Measurements from ENCODE around the gene SHISAL2B.
"Not testable (repeated sequence)": the region's sequence is repeated elsewhere in the genome, so short reads cannot be mapped to it uniquely, and the experiment has no call there.

SHISAL2B gene

GRCh38 chr5:64690417-64691151 is at the start of gene SHISAL2B:
Gene SHISAL2B (plus strand): TSS chr5:64690503. CDS start chr5:64690624, 121 bp downstream.
- DNase-seq, result no peak

DNA sequence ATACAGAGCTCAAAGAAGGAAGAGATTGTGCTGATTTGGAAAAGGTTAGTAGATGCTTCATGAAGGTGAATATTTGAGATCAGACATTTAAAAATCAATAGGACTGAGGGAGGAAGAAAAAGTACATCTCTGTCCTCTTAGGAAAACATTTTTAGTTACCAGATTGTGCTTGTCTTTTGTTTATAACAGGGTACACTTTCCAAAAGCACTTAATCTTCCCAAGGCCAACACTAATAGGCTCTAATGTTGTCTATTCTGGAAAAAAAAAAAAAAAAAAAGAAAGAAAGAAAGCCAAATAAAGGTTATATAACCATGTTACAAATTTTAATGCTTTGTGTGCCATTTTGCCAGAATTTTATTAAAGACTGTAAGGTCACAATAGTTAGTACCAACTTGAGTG is 45.5 kb upstream of the SHISAL2B start:
- no peak for DNase-seq

GRCh38 chr5:64646169-64646568 is 44.1 kb upstream of the SHISAL2B start:
- DNase-seq, result no peak

DNA sequence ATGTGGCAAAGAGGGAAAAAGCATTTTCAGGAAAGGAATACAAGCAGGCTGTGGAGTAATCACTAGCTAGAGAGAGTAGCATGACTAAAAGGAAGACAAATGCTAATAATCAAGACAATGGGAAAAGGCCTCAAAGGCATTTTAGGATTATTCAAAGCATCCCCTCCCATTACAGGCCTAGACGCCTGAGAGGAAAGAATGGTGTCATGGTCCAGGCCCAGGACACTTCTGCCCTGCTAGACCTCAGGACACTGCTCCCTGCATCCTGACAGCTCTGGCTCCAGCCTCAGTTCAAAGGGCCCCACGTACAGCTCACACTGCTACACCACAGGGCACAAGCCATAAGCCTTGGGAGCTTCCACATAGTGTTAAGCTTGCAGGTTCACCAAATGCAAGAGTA is 40.8 kb upstream of the SHISAL2B start:
- DNase-seq, result no peak

DNA sequence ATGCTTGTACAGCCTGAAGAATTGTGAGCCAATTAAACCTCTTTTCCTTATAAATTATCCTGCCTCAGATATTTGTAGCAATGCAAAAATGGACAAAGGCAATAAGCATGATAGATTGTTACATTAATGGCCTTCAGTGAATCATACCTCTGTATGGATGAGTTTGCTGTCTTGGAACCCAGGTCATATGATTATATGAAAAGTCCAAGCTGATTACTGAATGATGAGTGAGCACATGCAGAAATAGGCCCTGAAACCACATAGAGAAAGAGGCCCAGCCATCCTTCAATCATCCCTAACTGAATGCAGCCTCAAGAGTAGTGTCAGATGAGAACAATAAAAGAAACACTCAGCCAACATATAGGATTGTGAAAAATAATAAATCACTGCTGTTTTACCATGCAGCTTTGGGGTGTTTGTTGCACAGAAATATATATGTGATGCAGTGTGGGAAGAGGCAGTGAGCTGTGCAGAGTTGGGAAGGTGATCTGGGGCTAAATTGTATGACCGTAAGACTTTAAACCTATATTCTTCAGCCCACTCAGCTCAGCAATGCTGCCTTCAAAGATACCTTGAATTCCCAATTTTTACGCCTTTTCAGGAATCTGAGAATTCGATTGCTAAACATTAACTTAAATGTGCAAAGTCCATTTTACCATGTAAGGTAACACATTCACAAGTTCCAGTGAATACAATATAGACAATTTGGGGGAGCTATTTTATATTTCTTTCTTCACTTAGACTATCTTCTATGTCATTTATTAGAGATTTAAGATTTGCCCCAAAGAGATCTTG is 36.3 kb upstream of the SHISAL2B start:
- DNase-seq, result no peak

DNA sequence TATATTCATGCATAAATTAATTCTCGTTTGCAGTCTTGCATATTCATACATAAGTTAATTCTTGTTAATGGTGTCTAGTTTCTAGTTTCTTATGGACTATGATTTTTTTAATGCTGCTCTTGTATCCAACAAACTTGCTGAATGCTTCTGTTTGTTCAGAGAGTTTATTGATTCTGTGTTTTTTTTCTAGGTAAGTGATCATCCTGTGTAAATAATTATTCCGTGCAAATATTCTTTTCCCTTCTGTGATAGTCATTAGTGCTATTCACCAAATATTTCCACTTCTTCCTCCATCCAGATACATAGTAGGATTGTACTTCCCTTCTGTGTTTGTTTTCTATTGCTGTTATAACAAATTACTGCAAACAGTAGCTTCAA is 35.8 kb upstream of the SHISAL2B start:
- DNase-seq, result no peak

DNA sequence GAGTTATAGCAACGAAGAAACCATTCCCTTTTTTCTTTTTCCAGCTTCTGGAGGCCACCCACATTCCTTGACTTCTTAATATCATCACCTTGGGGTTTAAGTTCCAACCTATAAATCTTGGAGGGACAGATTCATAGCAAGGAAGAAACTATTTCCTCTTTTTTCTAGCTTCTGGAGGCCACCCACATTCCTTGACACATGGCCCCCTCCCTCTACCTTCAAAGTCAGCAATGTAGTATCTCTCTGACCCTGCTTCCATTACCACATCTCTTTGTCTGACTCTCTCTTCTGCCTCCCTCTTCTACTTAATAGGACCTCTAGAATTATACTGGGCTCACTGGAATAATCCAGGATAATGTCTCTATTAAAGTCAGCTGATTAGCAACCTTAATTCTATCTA is 34.7 kb upstream of the SHISAL2B start:
- no peak for DNase-seq

GRCh38 chr5:64659289-64659688 is 31.0 kb upstream of the SHISAL2B start:
- no peak for DNase-seq

- DNase-seq, result not testable (repeated sequence)
These were observed 27.1 kb upstream of the SHISAL2B start for GRCh38 chr5:64663181-64663580.

DNA sequence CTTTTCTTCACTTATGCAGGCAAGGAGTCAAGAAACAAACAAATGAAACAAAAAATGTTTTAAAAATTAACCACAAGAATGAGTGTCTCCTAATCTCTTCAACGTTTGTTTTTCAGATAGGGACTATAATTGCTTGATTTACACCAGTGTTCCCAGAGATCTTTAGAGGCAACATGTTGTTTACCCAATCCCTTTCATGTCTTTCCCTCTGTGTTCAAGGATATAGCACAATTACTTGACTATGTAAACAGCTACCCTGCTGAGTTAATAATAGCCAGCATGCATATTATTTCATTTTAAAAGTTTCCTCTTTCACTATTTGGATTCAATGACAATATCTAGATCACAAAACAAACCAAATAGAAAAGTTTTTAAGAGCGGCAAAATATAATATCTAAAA is 25.1 kb upstream of the SHISAL2B start:
- no peak for DNase-seq

DNA sequence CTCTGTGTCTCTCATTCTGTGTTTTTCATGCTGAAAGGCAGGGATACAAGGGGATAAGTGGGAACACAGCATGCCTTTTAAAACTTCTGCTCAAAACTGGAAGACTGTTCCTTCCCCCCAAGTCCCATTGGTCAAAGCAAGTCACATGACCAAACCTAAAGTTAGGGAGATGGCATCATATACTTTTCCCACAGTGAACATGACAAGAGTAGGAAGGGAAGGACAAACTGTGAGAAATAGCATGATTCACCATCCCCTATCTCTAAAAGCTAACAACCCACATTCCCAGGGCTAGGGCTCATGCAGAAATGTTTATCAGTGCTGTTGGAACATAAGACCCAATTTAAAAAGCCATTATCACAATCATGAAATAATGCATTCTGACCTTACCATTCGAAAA is 24.2 kb upstream of the SHISAL2B start:
- no peak for DNase-seq

DNA sequence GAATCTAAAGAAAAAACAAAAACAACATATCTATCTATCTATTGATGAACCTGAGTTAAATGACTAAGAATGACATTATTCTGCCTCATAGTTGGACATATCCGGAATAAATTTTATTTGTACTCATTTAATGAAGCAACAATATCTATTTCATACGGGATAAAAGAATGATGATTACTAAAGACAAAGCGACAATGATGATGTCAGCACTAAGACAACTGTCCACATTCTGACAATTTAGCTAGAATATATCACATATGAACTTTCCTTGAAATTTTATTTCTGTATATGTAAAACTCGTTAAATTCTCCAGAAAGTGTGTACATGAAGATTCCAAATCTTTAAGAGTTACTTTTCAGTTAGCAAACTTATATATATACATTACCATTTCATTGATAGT is 23.2 kb upstream of the SHISAL2B start:
- DNase-seq, result no peak

- no peak for DNase-seq
These were observed 20.0 kb upstream of the SHISAL2B start for GRCh38 chr5:64670277-64670676.

GRCh38 chr5:64671678-64672077 is 18.6 kb upstream of the SHISAL2B start:
- no peak for DNase-seq

DNA sequence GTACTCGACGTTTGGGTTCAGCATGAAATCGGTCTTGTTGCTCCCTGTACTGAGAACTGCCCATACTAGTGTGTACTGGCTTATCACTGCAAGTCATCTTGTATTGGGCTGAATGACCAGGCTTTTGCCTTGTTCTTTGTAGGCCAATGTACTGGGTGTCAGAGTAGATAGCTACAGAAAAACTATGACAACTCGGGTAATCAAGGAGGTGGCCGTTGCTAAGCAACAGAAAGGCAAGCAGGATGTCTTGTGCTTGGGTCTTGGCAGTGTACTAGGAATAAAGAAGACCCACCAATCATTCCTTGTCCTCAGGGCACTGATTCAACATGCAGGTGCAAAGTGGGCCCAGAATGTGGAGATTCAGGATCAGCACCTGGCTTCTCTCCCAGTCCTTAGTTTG is 11.9 kb upstream of the SHISAL2B start:
- no peak for DNase-seq

GRCh38 chr5:64680289-64680688 is 10.0 kb upstream of the SHISAL2B start:
- DNase-seq, result no peak

DNA sequence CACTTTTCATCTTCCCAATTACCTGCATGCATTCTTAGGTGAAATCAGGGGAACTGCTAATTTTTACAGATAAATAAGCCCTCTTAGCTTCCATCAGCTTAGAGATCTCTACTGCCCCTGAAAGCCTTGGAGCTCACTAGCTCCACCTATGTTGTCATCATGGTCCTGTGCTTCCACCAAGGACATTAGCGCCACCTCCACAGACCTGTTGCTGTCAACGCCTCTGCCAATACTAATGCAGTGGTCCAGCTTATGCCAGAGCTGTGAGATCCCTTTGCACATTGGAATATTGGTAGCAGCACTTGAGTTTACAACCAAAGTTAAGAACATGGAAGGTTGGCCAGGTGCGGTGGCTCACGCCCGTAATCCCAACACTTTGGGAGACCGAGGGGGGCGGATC is 7.7 kb upstream of the SHISAL2B start:
- no peak for DNase-seq

- DNase-seq, result no peak
These were observed 4.4 kb upstream of the SHISAL2B start for GRCh38 chr5:64685866-64686265.

- no peak for DNase-seq
These were observed 1.9 kb upstream of the SHISAL2B start for GRCh38 chr5:64688391-64688790.

- DNase-seq, result no peak
These were observed 1.3 kb upstream of the SHISAL2B start for GRCh38 chr5:64688965-64689364.

DNA sequence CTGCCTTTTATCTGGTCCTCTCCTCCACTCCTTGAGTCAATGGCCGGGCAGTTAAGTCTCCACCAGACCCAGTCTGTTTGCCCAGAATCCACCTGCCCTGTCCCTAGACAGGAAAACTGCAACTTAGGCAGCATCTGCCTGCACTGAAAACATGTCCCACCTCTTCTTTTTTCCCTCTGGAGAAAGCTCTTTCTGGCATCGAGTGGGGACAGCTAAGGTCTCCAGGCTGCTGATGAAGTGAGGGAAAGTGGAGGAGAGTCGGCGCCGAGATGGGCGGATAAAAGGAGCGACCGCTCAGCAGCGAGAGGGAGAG is 243 bp upstream of the SHISAL2B start:
- no peak for DNase-seq

GRCh38 chr5:64691291-64691690 is 988 bp downstream of the SHISAL2B start:
- DNase-seq, result no peak

DNA sequence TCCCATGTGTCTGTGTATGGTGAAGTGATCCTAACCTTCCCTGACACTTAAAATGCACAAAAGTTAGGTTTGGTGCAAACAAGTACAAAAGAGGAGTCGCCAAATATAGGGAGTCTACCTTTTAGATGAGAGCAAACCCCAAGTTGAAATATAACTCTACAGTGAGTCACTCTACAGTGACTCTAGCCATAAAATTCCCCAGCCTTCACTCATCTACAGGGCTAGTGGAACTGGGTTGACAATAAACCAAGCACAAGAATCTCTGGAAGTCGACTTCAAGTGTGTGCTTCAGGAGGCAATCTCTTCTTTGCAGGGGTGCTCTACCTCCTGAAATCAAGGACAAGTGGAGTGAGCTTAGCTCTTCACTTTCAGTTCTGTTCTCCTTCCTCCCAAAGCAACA is 3.3 kb downstream of the SHISAL2B start:
- no peak for DNase-seq

DNA sequence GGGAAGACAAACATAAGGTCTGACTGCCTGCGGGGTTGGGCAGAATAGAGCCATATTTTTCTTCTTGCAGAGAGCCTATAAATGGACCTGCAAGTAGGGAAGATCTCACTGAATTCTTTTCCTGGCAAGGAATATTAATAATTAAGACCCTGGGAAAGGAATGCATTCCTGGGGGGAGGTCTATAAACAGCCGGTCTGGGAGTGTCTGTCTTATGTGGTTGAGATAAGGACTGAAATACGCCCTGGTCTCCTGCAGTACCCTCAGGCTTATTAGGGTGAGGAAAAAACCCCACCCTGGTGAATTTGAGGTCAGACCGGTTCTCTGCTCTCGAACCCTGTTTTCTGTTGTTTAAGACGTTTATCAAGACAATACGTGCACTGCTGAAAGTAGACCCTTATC is 6.1 kb downstream of the SHISAL2B start:
- DNase-seq, result not testable (repeated sequence)

GRCh38 chr5:64700765-64701164 is 10.5 kb downstream of the SHISAL2B start:
- no peak for DNase-seq
